H1 (cell line): ENCODE results near the gene LENG9.

Experiments
- CREB1 ChIP-seq: IDR thresholded peaks from 2 replicates; pipeline ENCODE4 v1.6.1; 2012; ENCODE audit warnings: inconsistent platforms
- CTCF ChIP-seq, 3 experiments: IDR thresholded peaks; 1 replicate in 2 of 3; 2 replicates in 1 of 3; pipeline versions ENCODE4 v1.5.1 to v1.6.1; 2011; ENCODE audit warnings: low read length in 3 of 3, mild to moderate bottlenecking in 3 of 3, inconsistent platforms in 2 of 3, low read depth in 1 of 3, moderate library complexity in 1 of 3; ENCODE audit not compliant: insufficient read depth in 1 of 3; ENCODE audit errors: control extremely low read depth in 1 of 3
- EGR1 ChIP-seq: IDR thresholded peaks from 2 replicates; pipeline ENCODE4 v1.6.1; 2011; ENCODE audit warnings: low read depth, low read length, borderline replicate concordance
- EZH2 ChIP-seq: fragments of 200-600 bp; sonication (generic); IDR thresholded peaks from 2 replicates; pipeline ENCODE4 v1.7.1; 2012; ENCODE audit warnings: low read depth, mild to moderate bottlenecking, moderate library complexity, low read length, inconsistent platforms; ENCODE audit not compliant: severe bottlenecking
- KDM5A ChIP-seq: fragments of 200-600 bp; IDR thresholded peaks from 2 replicates; pipeline ENCODE4 v1.7.1; 2012; ENCODE audit warnings: mild to moderate bottlenecking, low read length, inconsistent platforms, mixed read lengths
- SIN3A ChIP-seq, 2 experiments: IDR thresholded peaks in 1 of 2; conservative IDR thresholded peaks in 1 of 2; 2 replicates each; pipeline ENCODE4 v1.6.1; 2011 to 2012; ENCODE audit warnings: low read length in 2 of 2, improper control_type of control experiment in 1 of 2, low read depth in 1 of 2, mild to moderate bottlenecking in 1 of 2
- TAF1 ChIP-seq: IDR thresholded peaks from 2 replicates; pipeline ENCODE4 v1.6.1; 2011; ENCODE audit warnings: mild to moderate bottlenecking, low read depth, low read length
- TCF12 ChIP-seq: IDR thresholded peaks from 2 replicates; pipeline ENCODE4 v1.6.1; 2011; ENCODE audit warnings: low read depth, mild to moderate bottlenecking, low read length

- TF ChIP-seq CTCF (IDR thresholded peaks at IDR 0.05; ENCODE audit: control extremely low read depth in 1 of 3, insufficient read depth in 1 of 3, low read depth in 1 of 3, low read length in 3 of 3) (no peak), KDM5A (no peak), TCF12 (no peak), CREB1 (no peak), EZH2 (no peak), TAF1 (no peak), SIN3A (conservative IDR thresholded peaks at IDR 0.05 in 1 of 2, IDR thresholded peaks at IDR 0.05 in 1 of 2; ENCODE audit: low read depth in 1 of 2, low read length in 2 of 2) (no peak), EGR1 (no peak)
Measured at GRCh38 chr19:54455786-54456422, 7.7 kb downstream of the LENG9 start.
